Large intestine (tissue), 3 donors: ENCODE measurements around the gene KIF19. TPM values are rescaled to one million over a fixed set of nuclear protein-coding genes. Genes with fewer than 3 reads are reported as not detected.
"Not testable (repeated sequence)": the region's sequence is repeated elsewhere in the genome, so short reads cannot be mapped to it uniquely, and the experiment has no call there.

Experiments used
- DNase-seq, 2 donors: peaks; one replicate each; pipeline versions ENCODE4 v3.0.0 to v3.0.0-alpha.2; 2013
- H3K27ac ChIP-seq: one replicate; pipeline ENCODE4 v1.5.1; 2013; ENCODE audit warnings: low read length
- H3K27me3 ChIP-seq: 2 replicates; pipeline ENCODE4 v1.6.1; 2013; ENCODE audit warnings: low read length; ENCODE audit not compliant: control insufficient read depth, insufficient read depth
- H3K36me3 ChIP-seq: 2 replicates; pipeline ENCODE4 v1.6.1; 2013; ENCODE audit warnings: low read length; ENCODE audit not compliant: control insufficient read depth, insufficient read depth
- H3K4me1 ChIP-seq: one replicate; pipeline ENCODE4 v1.6.1; 2013; ENCODE audit warnings: low read length; ENCODE audit not compliant: control insufficient read depth, insufficient read depth
- H3K4me3 ChIP-seq: one replicate; pipeline ENCODE4 v1.5.1; 2013; ENCODE audit warnings: low read length
- H3K9me3 ChIP-seq: one replicate; pipeline ENCODE4 v1.6.1; 2013; ENCODE audit warnings: mild to moderate bottlenecking, low read depth, low read length, moderate library complexity; ENCODE audit not compliant: control insufficient read depth
- WGBS: methylation state at CpG from one replicate; pipeline ENCODE4 v1.1.5; 2013; ENCODE audit warnings: low lambda C conversion rate; ENCODE audit not compliant: insufficient coverage; 5-methylcytosine and 5-hydroxymethylcytosine counted together
- polyA plus RNA-seq: library from polyadenylated mRNA; unstranded; fragments of 120-200 nt; gene quantifications from one replicate; pipeline ENCODE4 v1.2.1, GENCODE V29; 2013

Gene KIF19
- polyA plus RNA-seq, 1 donor = 5.7 TPM

DNA sequence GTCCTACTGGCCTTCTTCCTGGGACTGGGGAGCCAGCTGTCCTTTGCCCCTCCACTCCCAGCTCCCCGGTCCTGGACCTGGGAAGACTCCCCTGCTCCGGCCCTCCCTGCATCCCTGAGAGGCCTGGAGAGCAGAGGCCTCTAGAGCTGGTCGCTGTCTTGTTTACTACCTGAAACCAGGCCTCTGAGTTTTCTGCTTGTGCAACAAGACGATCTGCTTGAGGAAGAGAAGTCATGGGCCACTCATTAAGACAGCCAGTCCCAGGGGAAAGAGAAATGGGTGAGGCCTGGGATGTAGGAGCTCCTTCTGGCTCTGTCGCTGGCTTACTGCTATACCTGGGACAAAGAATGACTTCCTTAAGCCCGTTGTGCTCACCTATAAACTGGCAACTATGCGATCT, 76.0 kb downstream of the KIF19 start:
- no peaks in the 10 kb centered on the region for H3K36me3 ChIP-seq
- peak overlapping the region; percentile 7 for H3K27ac ChIP-seq
- peaks cover 9% of the 10 kb centered on the region for H3K27me3 ChIP-seq
- WGBS = no CpG with 5 or more reads among the region's 7 CpGs
- H3K4me3 ChIP-seq = no peak overlapping the region
- DNase-seq = peak; percentile 48 to 70
- H3K9me3 ChIP-seq = no peaks in the 10 kb centered on the region
- H3K4me1 ChIP-seq = no peaks in the 10 kb centered on the region

GRCh38 chr17:74403512-74404137, 77.6 kb downstream of the KIF19 start:
- H3K27ac ChIP-seq = no peak overlapping the region
- no CpG with 5 or more reads among the region's 12 CpGs for WGBS
- DNase-seq = no peak
- peaks cover 9% of the 10 kb centered on the region for H3K27me3 ChIP-seq
- no peaks in the 10 kb centered on the region for H3K36me3 ChIP-seq
- no peak overlapping the region for H3K4me3 ChIP-seq
- H3K4me1 ChIP-seq = no peaks in the 10 kb centered on the region
- H3K9me3 ChIP-seq = no peaks in the 10 kb centered on the region

DNA sequence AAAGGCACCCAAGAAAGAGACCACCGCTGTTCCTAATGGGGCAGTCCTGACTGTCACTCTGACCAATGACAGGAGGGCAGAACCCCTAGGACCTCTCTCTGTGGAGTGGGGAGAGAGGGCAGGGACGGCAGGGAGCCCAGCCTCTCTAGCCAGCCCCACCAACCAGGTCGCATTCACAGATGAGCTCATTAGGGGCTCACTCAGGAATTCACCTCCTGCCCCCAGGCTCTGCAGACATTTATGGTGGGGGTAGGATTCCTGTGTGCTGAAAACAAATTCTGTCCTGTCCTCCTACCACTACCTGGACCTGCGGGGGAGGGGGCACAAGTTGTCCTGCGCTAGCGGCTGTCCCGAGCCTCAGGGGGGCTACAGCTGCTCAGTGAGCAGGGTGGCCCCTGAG, 78.2 kb downstream of the KIF19 start:
- H3K4me3 ChIP-seq = no peak overlapping the region
- no peaks in the 10 kb centered on the region for H3K9me3 ChIP-seq
- no peaks in the 10 kb centered on the region for H3K4me1 ChIP-seq
- WGBS = no CpG with 5 or more reads among the region's 7 CpGs
- H3K27me3 ChIP-seq = peaks cover 9% of the 10 kb centered on the region
- no peak for DNase-seq
- no peak overlapping the region for H3K27ac ChIP-seq
- no peaks in the 10 kb centered on the region for H3K36me3 ChIP-seq

GRCh38 chr17:74404789-74405188, 78.8 kb downstream of the KIF19 start:
- H3K27ac ChIP-seq = no peak overlapping the region

DNA sequence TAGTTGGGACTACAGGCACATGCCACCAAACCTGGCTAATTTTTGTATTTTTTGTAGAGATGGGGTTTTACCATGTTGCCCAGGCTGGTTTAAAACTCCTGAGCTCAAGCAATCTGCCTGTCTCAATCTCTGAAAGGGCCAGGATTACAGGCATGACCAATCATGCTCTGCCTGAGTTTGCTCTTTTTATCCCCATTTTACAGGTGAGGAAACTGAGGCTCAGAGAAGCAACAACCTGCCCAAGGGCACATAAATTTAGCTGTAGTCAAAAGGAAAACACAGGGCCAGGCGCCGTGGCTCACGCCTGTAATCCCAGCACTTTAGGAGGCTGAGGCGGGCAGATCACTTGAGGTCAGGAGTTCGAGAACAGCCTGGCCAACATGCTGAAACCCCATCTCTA, 79.3 kb downstream of the KIF19 start:
- not testable (repeated sequence) for H3K27ac ChIP-seq, H3K27me3 ChIP-seq, H3K4me1 ChIP-seq, H3K9me3 ChIP-seq, DNase-seq, H3K36me3 ChIP-seq, H3K4me3 ChIP-seq
- no CpG with 5 or more reads among the region's 5 CpGs for WGBS

More at GRCh38 chr17:74404789-74405188, 78.8 kb downstream of the KIF19 start:
- H3K36me3 ChIP-seq = no peaks in the 10 kb centered on the region
- no peaks in the 10 kb centered on the region for H3K9me3 ChIP-seq
- no peak overlapping the region for H3K4me3 ChIP-seq
- H3K4me1 ChIP-seq = no peaks in the 10 kb centered on the region
- DNase-seq = no peak
- 90% methylated on average over 2 of the region's 6 CpGs for WGBS
- peaks cover 9% of the 10 kb centered on the region for H3K27me3 ChIP-seq

Other genes starting within 250 kb of the KIF19 start
- gene RPL38, start 122.5 kb upstream of the KIF19 start, polyA plus RNA-seq = 1,774 TPM
- 60.8 TPM for gene TTYH2, start 112.7 kb upstream of the KIF19 start, polyA plus RNA-seq
- 0.07 TPM for gene DNAI2, start 52.0 kb upstream of the KIF19 start, polyA plus RNA-seq
- gene BTBD17, start 35.6 kb downstream of the KIF19 start, polyA plus RNA-seq = 1.1 TPM
- gene GPR142, start 41.3 kb downstream of the KIF19 start, polyA plus RNA-seq = 0.97 TPM
- gene GPRC5C, start 105.9 kb downstream of the KIF19 start, polyA plus RNA-seq = 38.8 TPM
- gene CD300A, start 140.4 kb downstream of the KIF19 start, polyA plus RNA-seq = 6.7 TPM
- 0.27 TPM for gene CD300LB, start 205.2 kb downstream of the KIF19 start, polyA plus RNA-seq
- gene CD300C, start 219.9 kb downstream of the KIF19 start, polyA plus RNA-seq = 0.99 TPM
- gene CD300H, start 241.3 kb downstream of the KIF19 start, polyA plus RNA-seq = 0.15 TPM